Activated CD8-positive, alpha-beta T cell treated with anti-CD3 and anti-CD28 coated beads for 36 hours (primary cell): ENCODE measurements around the gene PLCB2. TPM values are rescaled to one million over a fixed set of nuclear protein-coding genes. Genes with fewer than 3 reads are reported as not detected.

Experiments used
- ATAC-seq: fragments of 200-7000 bp; cut with Tn5 transposase; one replicate; pipeline ENCODE4 v1.10.0; 2021; ENCODE audit warnings: mild to moderate bottlenecking, moderate library complexity
- CTCF ChIA-PET: fragments of 350-600 bp; sonication (Branson Sonifier 250); formaldehyde crosslinking; loops from one replicate; lab custom pipeline; 2021; ENCODE audit warnings: antibody characterized with exemption; lab: Charles Lee
- POLR2A ChIA-PET: fragments of 350-600 bp; sonication (Branson Sonifier 250); formaldehyde crosslinking; loops from one replicate; lab custom pipeline; 2021; ENCODE audit warnings: antibody characterized with exemption; lab: Charles Lee
- DNase-seq: peaks from one replicate; pipeline ENCODE4 v3.0.0-alpha.2; 2020
- H3K27ac Mint-ChIP-seq: one replicate; pipeline ENCODE4 v1.8.0; 2021; ENCODE audit warnings: mild to moderate bottlenecking, mixed read lengths
- H3K27me3 Mint-ChIP-seq: one replicate; pipeline ENCODE4 v1.8.0; 2021; ENCODE audit warnings: mixed read lengths
- H3K36me3 Mint-ChIP-seq: one replicate; pipeline ENCODE4 v1.8.0; 2021; ENCODE audit warnings: low read depth, mixed read lengths
- H3K4me1 Mint-ChIP-seq: one replicate; pipeline ENCODE4 v1.8.0; 2021; ENCODE audit warnings: low read depth, mixed read lengths
- H3K4me3 Mint-ChIP-seq: one replicate; pipeline ENCODE4 v1.8.0; 2021; ENCODE audit warnings: mild to moderate bottlenecking, moderate library complexity, mixed read lengths
- H3K9me3 Mint-ChIP-seq: one replicate; pipeline ENCODE4 v1.8.0; 2021; ENCODE audit warnings: mixed read lengths
- CTCF ChIP-seq: fragments of 200-600 bp; IDR thresholded peaks from one replicate; pipeline ENCODE4 v1.8.0; 2022; ENCODE audit warnings: antibody characterized with exemption, mild to moderate bottlenecking
- intact Hi-C: fragments of 100-400 bp; cut with micrococcal nuclease; formaldehyde crosslinking; loops from one replicate; pipeline ENCODE4 v1.10.0; 2022
- total RNA-seq, 2 experiments: library from RNA; stranded (reverse); gene quantifications; one replicate each; pipeline ENCODE4 v1.2.3, GENCODE V29; 2021

PLCB2 gene
- total RNA-seq, 2 experiments from 2014 or later, result 44.6 to 58.8 TPM

GRCh38 chr15:40293905-40294895 lies 13.5 kb downstream of the PLCB2 start:
- POLR2A ChIA-PET, result interaction anchor here (1.2 kb wide), 1 partner anchor 15 kb away, joined by 4 read pairs; no protein-coding TSS in a partner anchor
- Mint-ChIP-seq H3K4me3 (no peak overlapping the region), H3K9me3 (no peaks in the 10 kb centered on the region), H3K27ac (no peak overlapping the region), H3K27me3 (no peaks in the 10 kb centered on the region), H3K4me1 (no peaks in the 10 kb centered on the region), H3K36me3 (peaks cover 5% of the 10 kb centered on the region)
- no peak for DNase-seq
- intact Hi-C loops, result no loop called here
- TF ChIP-seq CTCF, result no peak
- no peak for ATAC-seq
- CTCF ChIA-PET, result interaction anchor here (0.8 to 2.7 kb wide), 8 partner anchors 12 to 20 kb away, joined by 3 to 12 read pairs (median 4); partner anchors contain the start of gene PLCB2

GRCh38 chr15:40293006-40293405 lies 14.7 kb downstream of the PLCB2 start:
- no peak for ATAC-seq

GRCh38 chr15:40292246-40292645 lies 15.5 kb downstream of the PLCB2 start:
- no peak overlapping the region for H3K27ac Mint-ChIP-seq

More at GRCh38 chr15:40293006-40293405, 14.7 kb downstream of the PLCB2 start:
- no peak for TF ChIP-seq CTCF
- POLR2A ChIA-PET, result interaction anchor here (1.1 to 1.2 kb wide), 2 partner anchors 9 to 16 kb away, joined by 3 to 4 read pairs; no protein-coding TSS in a partner anchor
- intact Hi-C loops, result no loop called here
- DNase-seq, result no peak
- H3K4me3 Mint-ChIP-seq, result no peak overlapping the region
- no peaks in the 10 kb centered on the region for H3K4me1 Mint-ChIP-seq
- H3K27ac Mint-ChIP-seq, result peak overlapping the region; percentile 30
- no peaks in the 10 kb centered on the region for H3K27me3 Mint-ChIP-seq
- H3K36me3 Mint-ChIP-seq, result peaks cover 2% of the 10 kb centered on the region
- CTCF ChIA-PET, result interaction anchor here (1.0 to 2.7 kb wide), 5 partner anchors 11 to 19 kb away, joined by 3 to 12 read pairs (median 3); no protein-coding TSS in a partner anchor
- no peaks in the 10 kb centered on the region for H3K9me3 Mint-ChIP-seq

GRCh38 chr15:40290918-40291574 lies 16.7 kb downstream of the PLCB2 start:
- POLR2A ChIA-PET, result no interaction called here
- no peaks in the 10 kb centered on the region for H3K9me3 Mint-ChIP-seq
- intact Hi-C loops, result no loop called here
- CTCF ChIA-PET, result interaction anchor here (0.7 to 4.6 kb wide), 6 partner anchors 12 to 54 kb away, joined by 3 to 40 read pairs (median 6); no protein-coding TSS in a partner anchor
- peaks cover 2% of the 10 kb centered on the region for H3K36me3 Mint-ChIP-seq
- no peak for TF ChIP-seq CTCF
- ATAC-seq (no peak), DNase-seq (no peak)
- H3K4me1 Mint-ChIP-seq, result no peaks in the 10 kb centered on the region
- H3K27ac Mint-ChIP-seq, result no peak overlapping the region
- H3K4me3 Mint-ChIP-seq, result no peak overlapping the region
- no peaks in the 10 kb centered on the region for H3K27me3 Mint-ChIP-seq

More at GRCh38 chr15:40292246-40292645, 15.5 kb downstream of the PLCB2 start:
- Mint-ChIP-seq H3K27me3 (no peaks in the 10 kb centered on the region), H3K9me3 (no peaks in the 10 kb centered on the region), H3K36me3 (peaks cover 2% of the 10 kb centered on the region), H3K4me3 (no peak overlapping the region), H3K4me1 (no peaks in the 10 kb centered on the region)
- no peak for DNase-seq
- POLR2A ChIA-PET, result interaction anchor here (0.6 kb wide), 1 partner anchor 320 kb away, joined by 4 read pairs; no protein-coding TSS in a partner anchor
- no peak for ATAC-seq
- TF ChIP-seq CTCF, result no peak
- CTCF ChIA-PET, result interaction anchor here (1.2 to 2.7 kb wide), 3 partner anchors 13 to 19 kb away, joined by 3 to 12 read pairs (median 10); no protein-coding TSS in a partner anchor
- intact Hi-C loops, result no loop called here
